Stimulated activated CD4-positive, alpha-beta T cell treated with anti-CD3 and anti-CD28 coated beads, TNF-alpha, amount 100 ng/mL, for 48 hours (primary cell): ENCODE results near the gene HS6ST3.
"Not testable (repeated sequence)": the region's sequence is repeated elsewhere in the genome, so short reads cannot be mapped to it uniquely, and the experiment has no call there.

Experiments used
- DNase-seq, 3 donors: peaks; one replicate each; pipeline ENCODE4 v3.0.0-alpha.2; 2020; ENCODE audit warnings: low read depth in 3 of 3

Gene HS6ST3

DNA sequence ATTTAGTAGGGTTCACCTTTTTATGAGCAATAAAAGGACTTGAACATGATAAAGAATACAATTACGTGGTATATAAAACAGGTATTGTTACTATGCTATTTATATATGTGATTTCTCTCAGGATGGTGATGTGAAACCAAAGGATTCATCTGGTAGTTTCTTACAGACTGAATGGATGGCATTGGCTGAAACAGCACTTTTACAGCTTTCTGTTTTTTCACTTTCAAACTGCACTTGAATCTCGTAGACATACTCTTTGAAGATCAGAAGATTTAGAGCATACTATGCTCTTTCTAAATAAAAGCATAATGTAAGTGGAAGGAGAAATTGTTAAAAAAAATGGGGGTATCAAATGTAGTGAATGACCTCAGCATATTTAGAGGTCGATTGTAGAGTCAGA lies 354.8 kb downstream of the HS6ST3 start:
- DNase-seq: no peak

DNA sequence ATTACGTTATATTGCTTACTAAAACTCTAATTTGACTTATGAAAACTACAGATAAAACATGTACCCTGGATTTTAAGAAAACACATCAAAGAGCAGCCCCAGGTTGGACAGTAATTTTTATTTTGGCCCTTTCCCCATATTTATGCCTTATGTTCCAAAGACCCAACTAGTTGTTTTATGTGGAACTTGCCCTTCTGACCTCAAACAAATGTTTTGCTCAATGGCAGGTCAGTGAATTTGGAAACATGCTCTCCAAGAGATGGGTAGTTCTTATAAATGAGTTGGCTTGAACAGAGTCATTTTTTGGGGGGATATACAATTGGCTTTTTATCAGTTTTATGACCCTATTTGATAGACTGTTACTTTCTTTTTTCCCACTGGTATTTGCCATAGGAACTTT lies 360.0 kb downstream of the HS6ST3 start:
- no peak for DNase-seq

DNA sequence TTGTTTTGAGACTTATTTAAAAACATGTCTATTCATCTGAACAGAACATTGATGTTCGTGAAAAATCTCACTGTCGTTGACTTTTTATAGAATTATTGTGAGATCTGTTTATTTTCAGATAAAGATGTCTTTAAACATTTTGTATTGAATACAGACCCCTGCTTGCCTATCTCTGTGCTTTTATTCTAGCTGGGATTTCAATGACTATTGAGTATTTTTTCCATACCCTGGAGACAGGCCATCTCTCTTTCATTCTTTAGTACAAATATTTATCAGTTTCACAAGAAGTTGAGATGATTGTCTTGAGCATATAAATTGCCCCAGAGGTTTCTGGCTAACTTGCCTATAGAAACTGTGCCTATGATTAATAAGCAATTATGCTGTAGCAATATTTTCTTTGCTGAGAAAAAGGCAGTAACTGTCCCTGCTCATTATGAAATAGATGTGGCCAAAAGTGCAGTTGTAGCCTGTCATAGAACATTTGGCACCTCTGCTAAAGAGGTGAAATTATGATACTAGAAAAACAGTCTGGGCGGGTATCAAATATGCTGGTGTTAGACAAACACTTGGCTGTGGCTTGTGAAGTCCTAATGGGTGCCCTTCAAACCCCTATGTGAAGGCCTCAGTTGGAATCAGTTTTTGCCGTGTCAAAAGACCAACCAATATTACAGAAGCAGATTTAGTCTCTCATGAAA lies 360.6 kb downstream of the HS6ST3 start:
- no peak for DNase-seq

DNA sequence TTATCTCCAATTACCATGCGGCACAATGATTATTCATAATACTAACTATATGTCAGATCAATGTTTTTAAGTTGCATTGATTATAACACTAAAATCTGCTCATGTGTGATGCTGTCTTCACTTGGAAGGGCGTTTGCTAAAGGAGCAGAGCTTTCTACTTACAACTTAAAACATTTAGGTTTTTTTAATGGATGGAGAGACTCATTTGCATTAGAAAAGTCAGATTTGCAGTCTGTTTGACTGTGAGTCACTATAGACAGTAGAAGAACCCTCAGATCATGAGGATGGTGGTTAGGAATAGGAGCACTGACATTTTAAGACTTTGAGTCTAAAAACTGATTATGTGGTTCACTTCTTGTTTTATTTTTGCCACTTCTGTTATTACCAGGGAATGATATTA lies 364.6 kb downstream of the HS6ST3 start:
- DNase-seq: no peak

DNA sequence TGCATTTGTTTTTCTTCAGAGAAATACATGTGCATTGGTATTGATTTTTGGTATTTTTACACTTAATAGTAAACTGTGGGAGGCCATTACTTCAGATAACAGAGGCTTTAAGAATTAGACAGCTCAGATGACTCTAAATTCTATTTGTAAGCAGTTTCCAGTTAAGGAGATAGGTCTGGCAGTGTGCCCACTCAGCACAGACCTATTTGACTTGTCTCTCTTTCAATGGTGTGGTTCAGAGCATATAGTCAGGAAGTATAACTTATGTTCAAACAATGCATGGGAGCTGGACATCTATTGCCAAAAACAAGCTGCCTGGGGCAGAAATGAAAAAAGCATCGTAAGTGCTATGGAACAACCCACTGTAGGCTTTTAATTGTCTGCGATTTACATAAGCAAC lies 370.7 kb downstream of the HS6ST3 start:
- DNase-seq: no peak

DNA sequence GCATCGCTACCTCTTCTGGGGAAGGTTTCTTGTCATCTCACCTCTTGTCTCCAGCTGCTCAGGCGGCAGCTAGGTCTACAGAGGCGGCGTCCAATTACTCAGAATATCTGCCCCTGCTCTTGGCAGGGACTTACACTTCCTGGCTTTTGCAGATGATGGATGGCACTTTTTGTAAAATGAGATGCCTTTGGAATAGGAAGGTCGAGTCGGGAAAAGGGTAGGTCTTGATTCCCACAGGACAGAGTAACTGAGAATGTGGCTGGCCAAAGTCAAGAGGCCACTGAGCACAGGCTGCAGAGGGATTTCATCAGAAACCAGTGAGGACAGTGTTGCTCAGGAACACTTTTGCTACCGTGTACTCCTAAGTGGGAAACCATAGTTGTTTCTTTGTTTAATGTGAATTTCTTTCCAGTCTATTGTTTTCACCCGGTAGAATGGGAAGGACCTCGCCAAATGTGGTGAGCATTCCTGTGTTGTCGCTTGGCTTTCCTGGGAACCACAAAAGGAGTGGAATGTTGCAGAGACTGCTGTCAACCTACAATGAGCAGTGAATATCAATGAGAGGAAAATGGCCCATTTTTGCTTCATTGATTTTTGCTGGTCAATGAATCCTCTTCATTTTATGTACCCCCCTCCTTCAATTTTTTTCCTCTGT lies 383.7 kb downstream of the HS6ST3 start:
- no peak for DNase-seq

DNA sequence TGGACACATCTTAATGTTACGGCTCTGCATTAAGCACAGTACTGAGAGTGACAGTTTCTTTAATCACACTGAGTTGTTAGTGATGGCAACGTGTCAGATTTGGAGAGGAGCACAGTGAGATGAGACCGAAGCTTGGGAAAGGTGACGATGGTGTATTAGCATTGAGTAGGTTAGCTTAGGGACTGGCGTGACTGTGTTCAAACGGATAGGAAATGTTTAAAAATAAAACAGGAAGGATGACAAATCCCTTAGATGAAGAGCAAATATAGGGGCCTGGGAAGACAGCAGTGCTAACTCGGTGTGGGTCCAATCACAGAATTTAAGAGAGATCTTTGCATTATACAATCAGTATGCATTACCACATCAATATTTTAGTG lies 384.3 kb downstream of the HS6ST3 start:
- DNase-seq: no peak

DNA sequence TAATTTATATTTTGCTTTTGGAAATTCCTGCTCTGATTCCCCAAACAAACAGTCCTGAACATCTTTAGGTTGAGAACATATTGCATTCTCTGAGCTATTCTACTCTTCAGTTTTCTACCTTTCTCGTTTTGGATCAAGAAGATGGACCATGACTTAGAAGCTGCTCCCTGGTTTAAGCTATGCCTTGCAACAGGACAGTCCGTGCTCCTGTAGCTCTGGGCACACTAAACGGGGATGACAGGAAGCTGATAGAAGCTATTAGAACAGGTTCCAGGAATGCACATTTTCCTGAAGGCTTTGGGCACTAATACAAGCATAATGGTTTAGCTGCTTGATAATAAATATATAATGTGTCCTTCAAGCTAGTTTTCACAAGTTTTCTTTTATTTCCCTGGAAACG lies 385.2 kb downstream of the HS6ST3 start:
- DNase-seq: no peak

DNA sequence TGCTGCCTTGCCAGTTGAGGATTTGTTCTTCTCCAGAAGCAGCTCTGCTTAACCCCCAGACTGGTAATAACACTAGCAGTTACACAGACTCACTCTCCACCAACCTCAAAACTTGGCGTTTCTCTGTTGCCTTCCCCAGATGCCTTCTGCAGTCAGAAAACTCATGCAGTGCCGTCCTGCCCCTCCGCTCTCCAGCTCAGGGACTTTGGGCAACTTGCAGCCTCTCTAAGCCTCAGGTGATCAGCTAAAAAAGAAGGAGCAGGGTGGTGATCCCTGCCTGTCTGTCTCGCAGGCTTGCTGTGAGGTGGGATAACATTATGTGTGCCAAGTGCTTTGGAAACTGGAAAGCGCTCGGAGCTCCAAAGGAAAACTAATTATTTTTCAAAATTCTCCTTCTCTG lies 391.6 kb downstream of the HS6ST3 start:
- no peak for DNase-seq

DNA sequence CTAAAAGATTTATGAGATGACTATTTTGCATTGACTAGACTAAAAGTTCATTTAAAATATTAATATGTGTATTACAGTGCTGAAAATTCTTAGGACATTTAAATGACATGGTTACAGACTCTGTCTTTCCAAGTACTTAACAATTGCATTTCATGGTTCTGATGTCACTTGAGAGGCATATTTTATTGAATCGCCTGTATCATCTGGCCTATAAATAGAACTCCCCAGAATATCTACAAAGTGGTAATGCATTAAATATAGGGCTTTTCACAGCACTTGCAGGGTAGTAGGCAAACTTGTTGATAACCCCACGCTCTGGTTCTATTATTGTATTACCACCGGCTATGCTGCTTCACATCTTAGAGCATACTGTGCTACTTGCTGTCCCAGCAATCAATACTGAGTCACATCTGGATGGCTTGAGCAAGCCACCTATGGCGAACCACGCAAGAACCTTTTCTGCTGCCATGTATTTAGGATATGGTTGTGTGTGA lies 400.6 kb downstream of the HS6ST3 start:
- DNase-seq: no peak

DNA sequence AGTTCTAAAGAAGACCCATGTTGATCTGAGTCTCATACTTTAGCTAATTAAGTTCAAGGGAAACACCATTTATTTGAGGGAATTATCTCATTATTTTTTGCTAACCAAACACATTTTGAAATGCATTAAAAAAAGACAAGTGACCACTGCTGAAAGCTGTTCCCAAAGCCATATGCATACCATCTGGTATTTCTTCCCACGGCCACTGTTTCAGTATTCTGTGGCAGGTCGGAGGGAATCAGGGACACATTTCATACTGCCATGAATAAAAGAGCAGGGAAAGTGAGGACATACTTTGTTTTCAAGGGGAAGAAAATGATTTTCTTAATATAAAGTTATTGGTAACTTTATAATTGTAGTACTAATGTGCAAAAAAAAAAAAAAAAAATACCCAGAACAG lies 401.2 kb downstream of the HS6ST3 start:
- no peak for DNase-seq

DNA sequence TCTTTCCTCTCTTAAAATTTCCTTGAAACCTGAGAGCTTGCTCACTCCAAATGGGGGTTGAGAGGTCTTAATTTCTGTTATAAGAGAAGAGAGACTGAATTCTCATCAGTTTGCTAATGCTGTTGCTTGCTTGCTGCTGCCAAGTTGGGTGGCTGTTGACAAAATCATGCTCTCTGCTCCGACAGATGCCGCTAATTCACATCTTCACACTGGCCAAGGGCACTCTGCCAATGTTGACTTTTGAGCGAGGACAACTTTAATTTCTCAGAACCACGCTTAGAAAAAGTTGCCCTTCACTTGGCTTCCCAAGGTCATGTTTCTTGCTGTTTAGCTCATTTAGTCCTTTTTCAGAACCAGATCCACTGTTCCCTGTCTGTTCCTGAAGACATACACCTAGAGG lies 402.9 kb downstream of the HS6ST3 start:
- no peak for DNase-seq

DNA sequence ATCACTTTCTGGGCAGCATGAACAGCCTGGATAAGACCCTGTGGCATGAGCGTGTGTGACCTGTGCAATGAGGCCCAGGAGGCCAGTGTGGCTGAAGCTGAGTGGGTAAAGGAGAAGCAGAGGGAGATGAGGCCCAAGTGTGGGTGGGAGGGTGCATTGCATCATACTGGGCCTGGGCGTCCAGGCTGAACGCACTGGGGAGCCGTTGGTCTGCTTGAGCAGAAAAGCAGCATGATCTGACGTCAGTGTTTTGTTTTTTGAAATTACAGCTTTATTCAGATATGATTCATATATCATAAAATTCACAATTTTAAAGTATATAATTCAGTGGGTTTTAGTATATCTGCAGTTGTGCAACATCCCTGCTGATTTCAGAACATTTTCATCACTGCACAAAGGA lies 409.7 kb downstream of the HS6ST3 start:
- DNase-seq: no peak

DNA sequence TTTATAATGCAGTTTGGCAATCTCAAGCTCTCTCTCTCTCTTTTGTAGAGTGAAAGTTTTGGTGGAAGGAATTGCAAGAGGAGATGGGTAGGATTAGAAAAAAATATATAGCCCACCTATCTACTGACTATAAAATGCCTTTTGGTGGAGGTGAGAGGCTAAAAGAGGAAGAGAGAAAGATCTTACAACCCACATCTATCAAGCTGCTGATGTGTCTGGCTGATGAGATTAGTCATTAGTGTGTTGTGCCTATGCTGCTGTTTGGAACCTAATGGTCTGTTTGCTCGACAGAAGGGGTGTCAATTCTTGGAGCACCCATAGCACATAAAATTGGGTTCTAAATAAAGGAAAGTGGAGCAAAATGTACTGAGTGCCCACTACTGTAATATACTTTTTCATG lies 411.0 kb downstream of the HS6ST3 start:
- DNase-seq: no peak

DNA sequence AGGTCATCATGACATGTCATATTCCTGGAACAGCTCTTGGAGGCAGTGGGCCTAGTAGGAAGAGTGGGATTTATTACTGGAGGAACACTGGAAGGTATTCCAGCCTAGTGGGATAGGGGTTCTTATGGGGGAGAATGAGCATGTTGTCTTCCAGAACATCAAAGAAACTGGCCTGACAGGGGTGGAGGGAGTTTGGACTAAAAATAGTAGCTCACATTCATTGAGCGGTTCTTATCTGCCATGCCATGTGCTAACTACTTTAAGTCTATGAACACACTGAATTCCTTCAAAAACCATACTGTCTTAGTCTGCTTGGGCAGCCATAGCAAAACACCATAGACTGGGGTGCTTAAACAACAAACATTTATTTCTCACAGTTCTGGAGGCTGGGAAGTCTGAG lies 413.6 kb downstream of the HS6ST3 start:
- DNase-seq: no peak

DNA sequence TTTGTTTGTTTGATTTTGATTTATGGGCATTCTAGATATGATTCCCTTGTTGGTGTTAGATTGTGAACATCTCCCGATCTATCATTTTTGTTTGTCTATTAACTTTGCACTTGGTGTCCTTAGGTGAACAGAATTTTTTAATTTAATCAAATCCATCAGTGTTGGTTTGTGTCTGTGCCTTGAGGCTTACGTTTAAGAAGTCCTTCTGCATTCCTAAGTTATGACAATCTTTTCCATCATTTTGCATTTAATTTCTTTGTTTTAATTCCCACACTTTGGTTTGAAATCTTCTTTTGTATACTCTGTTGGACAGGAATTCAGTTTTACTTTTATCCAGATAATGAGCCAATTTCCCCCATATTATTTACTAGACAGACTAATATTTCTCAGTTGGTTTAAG lies 421.7 kb downstream of the HS6ST3 start:
- no peak for DNase-seq

DNA sequence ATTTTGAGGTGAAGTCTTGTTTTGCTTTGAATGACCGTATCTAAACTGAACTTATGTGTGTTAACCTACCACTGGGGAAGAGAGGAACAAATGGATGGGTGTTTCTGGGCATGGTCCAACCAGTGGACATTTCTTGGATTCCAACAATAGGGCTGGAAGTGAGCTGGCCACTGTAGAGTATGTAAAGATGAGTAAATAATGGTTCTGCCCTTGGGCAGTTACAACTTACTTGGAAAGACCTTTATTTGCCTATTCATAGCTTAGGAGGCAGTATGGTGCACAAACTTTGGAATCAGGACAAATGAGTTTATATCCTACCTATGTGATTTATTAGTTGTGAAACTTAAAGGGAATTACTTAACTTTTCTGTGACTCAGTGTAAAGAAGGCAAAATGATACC lies 429.5 kb downstream of the HS6ST3 start:
- no peak for DNase-seq

DNA sequence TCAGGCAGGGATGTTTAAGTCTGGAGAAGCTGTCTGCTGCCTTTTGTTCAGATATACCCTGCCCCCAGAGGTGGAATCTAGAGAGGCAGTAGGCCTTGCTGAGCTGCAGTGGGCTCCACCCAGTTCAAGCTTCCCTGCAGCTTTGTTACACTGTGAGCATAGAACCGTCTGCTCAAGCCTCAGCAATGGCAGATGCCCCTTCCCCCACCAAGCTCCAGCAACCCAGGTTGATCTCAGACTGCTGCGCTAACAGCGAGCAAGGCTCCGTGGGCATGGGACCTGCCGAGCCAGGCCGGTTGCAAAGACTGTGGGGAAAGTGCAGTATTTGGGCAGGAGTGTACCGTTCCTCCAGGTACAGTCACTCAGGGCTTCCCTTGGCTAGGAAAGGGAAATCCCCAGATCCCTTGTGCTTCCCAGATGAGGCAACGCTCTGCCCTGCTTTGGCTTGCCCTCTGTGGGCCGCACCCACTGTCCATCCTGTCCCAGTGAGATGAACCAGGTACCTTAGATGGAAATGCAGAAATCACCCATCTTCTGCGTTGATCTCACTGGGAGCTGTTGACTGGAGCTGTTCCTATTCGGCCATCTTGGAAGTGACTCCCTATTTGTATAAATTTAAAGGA lies 434.6 kb downstream of the HS6ST3 start:
- not testable (repeated sequence) for DNase-seq

DNA sequence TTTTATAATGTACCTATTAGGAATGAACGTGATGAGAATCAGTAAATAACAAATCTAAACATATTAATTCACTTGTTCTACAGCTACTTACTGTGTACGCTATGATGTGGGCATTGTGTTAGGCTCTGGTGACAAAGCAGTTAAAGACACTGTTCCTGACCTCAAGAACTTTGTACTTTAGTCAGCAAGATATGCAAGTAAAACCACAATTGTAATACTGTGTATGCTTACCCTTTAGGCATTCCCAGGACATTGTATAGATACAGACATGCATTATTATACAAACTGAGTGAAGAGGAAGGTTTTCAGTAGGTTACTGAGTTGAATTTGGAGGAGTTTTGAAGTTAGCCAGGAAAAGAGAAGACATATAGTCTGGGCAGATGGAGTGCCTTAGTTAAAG lies 435.8 kb downstream of the HS6ST3 start:
- DNase-seq: no peak

DNA sequence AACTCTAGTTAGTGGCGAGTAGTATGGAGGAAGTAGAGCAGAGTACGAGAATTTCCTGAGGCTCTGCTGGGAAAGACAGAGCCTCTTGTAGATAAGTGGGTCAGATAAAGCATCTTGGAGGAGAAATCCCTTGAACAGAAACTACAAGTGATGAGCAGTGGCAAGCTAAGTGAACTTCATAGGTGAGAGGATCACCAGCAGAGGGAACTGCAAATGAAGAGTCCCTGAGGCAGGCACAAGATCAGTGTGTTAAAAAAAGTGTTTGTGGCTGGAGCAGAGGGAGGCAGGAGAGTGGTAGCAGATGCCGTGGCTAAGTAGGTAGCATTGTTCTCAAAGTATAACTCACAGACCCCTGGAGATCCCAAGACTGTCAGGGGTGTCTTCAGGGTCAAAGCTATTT lies 437.6 kb downstream of the HS6ST3 start:
- DNase-seq: no peak

DNA sequence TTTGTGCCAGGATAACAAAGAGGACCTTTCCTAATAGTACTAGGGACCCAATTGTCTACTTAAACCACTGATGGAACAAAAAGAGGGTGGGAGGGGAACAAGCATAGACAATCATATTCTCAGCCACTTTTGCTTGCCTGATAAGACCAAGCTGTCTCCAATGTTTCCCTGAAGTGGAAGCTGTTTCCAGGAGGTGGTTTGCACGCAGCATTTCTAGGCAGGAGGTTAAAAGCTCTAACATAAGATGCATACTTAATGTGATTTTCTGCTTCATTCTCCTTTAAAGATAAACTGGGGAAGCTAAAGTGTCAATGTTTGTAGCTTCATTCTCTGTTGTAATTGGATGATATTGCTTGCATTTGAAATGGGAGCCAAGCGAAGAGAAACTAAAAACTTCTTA lies 442.9 kb downstream of the HS6ST3 start:
- DNase-seq: no peak

DNA sequence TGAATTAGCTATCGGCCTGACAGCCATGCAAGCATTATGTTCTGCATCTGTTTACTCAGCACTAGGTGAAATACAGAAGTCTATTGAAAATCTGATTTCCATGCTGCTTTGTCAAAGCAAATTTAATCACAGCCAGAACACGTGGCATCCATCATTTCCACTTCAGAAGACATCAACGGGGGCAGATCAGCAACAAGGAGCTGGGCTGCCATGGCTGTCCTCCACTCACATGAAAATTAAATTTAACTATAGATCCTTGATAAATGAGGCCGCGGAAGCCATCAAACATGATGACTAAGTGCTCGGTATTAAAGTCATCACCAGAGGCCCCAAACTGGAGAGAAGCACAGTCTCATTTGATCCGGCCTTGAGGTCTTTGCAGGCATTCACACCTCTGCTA lies 443.5 kb downstream of the HS6ST3 start:
- DNase-seq: no peak

DNA sequence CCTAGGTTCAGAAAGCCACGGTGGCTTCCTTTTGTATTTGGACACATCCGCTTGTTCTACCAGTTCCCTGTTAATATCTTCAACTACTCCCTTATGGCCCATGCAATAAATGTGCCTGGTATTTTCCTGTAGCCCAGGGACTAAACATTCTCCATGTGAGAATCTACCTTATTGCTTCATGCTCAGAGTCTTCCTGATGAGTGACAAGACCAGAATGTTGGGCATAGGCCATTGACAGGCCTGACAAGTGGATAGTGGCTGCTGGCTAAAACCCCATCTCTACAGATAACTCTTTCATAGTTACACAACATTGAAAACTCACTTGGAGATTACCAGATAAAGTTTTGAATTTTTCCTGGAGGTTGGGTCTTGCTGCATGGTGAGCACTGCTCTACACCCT lies 449.9 kb downstream of the HS6ST3 start:
- no peak for DNase-seq
